ENCODE results near the gene SCN3B.
A peak's percentile ranks its signal among the peaks of the same experiment; 100 is the strongest.

SCN3B gene

GRCh38 chr11:123653827-123654565 lies 428 bp downstream of the SCN3B start:
- DNase-seq, result peak in 1 of 2 experiments; percentile 23

DNA sequence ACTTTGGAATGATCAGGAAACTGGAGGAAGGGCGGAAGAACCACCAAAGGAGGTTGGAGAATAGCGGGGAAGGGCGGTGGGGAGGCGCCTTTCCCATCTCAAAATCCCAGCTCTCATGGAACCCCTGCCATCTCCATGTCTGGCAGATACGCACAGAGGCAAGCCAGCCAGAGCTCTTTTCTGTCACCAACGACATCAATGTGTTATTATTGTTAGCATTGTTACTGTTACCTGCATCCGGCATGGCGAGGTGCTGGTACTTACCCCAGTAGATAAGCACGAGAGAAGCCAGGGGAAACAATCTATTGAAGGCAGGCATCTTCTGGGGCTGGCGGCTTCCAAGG lies 969 bp downstream of the SCN3B start:
- DNase-seq, result no peak

DNA sequence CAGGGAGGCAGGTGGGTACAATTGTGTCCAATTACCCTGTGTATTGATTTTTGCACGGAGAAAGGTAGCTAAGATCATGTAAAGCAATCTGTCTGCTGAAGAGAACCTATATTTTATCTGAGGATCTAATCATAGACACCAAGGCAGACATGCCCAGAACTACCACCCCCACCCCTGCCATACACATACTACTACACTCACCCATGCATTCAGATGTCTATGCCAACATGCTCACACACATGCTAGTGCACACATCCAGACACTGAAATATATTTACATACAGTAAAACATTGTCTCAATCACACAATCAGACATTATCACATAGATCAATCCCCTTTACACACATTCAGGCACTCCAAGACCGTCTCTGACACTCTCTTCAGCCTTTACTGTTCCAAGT lies 1.8 kb downstream of the SCN3B start:
- no peak for DNase-seq

DNA sequence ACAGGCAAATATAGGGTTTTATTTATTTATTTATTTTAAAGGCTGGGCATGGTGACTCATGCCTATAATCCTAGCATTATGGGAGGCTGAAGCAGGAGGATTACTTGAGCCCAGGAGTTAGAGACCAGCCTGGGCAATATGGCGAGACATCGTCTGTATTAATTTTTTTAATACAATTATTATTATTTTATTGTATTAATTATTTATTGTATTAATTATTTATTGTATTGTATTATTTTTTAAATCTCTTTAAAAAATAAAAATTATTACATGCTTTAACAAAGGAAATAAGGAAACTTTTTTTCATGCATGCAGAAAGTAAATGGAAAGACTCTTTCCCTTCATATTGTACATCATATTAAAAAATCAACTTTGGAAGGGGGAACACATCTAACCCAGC lies 3.5 kb downstream of the SCN3B start:
- DNase-seq, result no peak

- no peak for DNase-seq
These were observed 9.0 kb downstream of the SCN3B start for GRCh38 chr11:123645286-123645975.

- DNase-seq, result no peak
These were observed 12.0 kb downstream of the SCN3B start for GRCh38 chr11:123642435-123642834.

- no peak for DNase-seq
These were observed 13.0 kb downstream of the SCN3B start for GRCh38 chr11:123641495-123641840.

GRCh38 chr11:123640677-123641494 lies 13.5 kb downstream of the SCN3B start:
- DNase-seq, result peak; percentile 20 to 34

- DNase-seq, result no peak
These were observed 14.4 kb downstream of the SCN3B start for GRCh38 chr11:123640029-123640428.

DNA sequence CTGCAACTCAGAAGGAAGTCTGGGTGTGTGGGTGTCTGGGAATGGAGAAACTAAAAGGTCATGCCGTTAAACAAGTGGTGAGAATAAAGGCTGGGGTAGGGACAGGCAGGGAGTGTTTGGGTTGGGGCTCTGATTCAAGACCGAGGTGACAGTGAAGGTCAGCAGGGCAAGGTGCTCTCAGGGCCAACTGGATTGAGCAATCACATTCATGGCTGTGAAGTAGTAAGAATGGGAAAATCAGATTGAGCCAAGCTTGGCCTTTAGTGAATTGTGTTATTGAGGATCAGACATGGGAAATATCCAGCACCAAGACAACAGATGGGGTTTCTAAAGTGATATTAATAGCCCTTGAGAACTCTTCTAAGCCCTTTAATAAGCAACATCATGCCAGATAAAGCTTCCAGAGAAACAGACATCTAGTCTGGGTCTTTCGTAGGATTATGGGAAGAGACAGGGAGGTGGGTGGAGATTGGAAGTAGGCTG lies 24.3 kb downstream of the SCN3B start:
- DNase-seq, result no peak

DNA sequence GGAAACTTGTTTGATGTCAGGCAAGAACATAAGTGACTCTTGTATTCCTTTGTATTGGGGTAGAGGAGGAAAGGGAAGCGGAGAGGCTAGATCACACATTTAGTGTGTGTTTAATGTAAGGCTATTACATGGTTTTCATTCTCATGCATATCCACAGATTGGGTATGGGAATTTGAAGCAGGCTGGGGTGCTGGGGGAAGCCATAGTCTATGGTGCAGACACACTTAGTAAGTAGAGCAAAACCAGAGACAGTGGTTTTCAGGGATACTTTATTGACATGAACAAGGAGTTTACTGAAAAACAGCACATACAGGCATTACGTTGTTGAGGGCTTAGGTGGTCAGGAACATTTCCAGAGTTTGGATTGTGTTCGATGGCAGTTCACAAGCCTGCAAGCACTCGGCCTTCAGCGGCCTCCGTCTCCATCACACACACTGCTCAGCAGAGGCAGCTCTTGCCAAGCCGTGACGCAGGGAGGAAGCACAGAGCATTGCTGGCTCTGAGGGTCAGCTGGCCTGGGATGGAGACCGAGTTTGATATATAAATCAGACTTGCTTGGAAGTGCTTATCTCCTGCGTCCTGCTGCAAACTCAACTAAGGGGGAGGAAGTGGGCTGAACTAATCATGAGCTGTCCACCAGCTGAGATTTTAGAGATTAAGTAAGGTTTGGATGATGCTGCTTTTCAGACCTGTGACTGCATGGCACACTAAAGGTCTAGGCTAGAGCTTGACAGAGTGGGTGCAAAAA lies 25.3 kb downstream of the SCN3B start:
- DNase-seq, result no peak

DNA sequence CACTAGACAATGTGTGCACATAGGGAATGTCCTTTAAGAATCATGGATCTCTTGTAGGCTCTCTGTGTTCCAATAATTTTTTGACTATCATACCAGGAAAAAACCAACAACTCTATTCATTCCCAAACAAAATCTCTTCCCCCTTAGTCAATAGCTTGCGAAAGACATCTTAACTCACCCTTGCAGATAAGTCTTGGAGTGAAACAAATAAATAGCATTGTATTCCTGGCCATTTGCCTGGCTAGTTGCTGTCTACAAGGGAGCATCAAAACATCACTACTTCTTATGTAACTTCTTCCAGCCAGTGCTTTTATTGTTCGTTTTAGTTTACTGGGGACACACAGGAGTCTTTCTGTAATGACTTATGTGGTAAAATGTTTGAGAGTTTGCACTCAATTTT lies 29.4 kb downstream of the SCN3B start:
- DNase-seq, result no peak

- no peak for DNase-seq
These were observed 31.8 kb downstream of the SCN3B start for GRCh38 chr11:123622576-123622975.

DNA sequence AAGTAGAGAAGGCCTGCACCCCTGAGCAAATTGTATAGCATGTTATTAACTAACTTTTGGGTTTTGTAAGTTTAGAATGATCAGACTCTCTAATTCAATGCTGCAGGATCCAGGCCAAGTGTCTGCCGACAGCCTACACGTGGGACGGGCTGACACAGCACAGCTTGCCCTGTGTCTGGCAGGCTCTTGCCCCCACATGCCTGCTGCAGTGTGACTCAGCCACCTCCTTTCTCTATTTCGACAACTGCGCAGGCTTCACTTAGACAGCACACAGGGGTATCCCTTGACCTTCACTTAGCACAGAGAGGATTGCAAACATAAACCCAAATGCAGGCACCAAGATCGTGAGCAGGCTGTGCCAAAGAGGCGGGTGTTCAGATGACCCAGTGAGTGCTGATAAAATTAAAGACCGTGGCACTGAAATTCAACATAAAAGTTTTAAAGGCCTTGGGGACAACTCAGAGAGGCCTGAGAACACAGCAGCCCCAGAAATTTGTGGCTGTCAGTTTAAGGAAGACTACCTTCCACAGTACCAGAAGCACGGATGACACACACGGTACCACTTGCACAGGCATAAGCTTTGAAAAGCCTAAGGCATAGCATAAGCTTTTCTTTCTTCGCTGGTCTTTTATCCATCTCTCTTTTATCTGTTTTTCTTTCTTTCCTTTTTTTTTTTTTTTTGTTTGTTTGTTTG lies 37.8 kb downstream of the SCN3B start:
- no peak for DNase-seq

- DNase-seq, result no peak
These were observed 42.7 kb downstream of the SCN3B start for GRCh38 chr11:123611698-123612097.

DNA sequence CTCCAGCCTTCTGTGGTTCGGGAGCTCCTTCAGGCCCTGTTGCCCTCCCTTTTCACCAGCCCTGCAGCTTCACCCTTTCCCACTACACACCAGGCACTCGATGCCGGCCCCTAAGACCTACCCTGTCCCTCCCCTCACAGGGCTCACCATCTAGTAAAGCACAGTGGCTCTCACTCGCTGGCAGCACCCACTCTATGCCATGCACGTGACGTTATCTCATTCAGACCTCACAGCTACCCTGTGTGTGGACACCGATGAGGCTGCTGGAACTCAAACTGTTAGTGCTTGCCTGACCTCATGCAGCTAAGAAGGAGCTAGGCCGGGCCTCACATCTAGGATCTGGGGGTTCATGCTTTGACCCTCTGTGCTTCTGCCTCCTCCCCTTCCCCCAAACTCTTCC lies 45.5 kb downstream of the SCN3B start:
- no peak for DNase-seq

GRCh38 chr11:123608371-123608770 lies 46.1 kb downstream of the SCN3B start:
- DNase-seq, result no peak

- DNase-seq, result no peak
These were observed 46.6 kb downstream of the SCN3B start for GRCh38 chr11:123607781-123608180.

DNA sequence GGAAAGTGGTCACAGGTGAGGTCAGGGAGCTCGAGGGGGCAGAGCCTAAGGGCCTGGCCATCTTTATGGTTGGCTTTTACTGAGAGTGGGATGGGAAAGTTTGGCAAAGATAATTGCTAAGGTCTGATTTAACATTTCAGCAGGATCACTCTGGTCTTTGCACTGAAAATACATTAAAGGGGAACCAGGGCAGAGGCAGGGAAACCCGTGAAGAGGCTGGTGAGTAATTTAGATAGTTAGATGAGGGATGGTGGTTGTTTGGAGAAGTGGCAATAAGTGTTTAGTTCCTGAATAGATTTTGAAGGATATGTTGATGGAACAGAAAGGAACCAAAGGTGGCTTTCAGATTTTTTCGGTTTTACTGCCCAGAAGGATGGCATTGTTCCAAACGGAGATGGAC lies 50.8 kb downstream of the SCN3B start:
- no peak for DNase-seq

DNA sequence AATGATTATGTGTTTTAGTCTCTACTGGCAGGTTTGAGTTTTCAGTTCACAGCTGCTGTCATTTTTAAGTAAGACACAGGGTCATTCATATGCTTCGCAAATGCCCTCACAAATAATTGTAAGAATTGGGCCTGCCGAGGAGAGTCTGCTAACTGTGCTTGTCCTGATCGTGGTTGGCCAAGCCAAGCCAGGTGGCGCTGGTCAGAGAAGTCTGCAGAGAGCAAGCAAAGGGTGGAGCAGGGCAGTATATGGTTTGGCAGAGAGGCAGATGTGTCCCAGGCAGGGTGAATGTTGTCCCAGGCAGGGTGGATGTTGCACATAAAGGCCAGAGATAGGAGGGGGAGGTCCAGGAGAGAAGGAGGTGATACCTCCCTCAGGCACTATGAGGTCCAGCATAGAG lies 52.7 kb downstream of the SCN3B start:
- no peak for DNase-seq

DNA sequence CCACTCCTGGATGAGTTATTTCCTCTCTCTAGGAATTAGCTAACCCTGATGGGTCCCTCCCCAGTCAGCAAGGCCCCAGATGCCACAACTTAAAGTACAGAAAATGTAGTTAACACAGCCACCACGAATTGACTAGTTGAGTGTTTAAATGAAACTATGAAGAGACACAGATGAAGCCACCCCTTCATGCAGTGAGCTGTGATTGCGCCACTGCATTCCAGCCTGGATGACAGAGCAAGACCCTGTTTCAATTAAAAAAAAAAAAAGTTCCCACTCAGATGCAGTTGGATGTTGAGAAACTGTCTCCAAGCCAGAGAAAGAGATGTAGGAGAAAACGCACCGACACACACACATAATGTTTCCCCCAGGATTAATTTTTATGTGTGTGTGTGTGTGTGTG lies 53.3 kb downstream of the SCN3B start:
- no peak for DNase-seq

DNA sequence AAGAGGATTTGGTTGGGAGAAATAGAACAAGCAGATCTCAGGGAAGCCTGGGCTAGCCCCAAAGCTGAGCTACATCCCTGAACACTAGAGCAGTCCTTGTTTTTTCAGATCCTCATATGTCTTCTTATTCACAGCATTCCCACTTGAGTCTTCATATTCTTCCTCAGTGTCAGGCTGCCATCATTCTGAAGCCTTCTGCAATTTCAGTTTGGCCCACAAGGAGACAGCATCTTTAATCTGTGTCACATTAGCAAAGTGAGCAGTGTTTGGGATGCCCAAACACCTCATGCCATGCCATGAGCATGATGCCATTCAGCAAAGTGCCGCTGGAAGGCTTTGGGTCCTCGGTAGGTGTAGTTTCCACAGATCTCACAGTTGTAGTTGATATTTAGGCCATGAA lies 56.6 kb downstream of the SCN3B start:
- DNase-seq, result no peak

DNA sequence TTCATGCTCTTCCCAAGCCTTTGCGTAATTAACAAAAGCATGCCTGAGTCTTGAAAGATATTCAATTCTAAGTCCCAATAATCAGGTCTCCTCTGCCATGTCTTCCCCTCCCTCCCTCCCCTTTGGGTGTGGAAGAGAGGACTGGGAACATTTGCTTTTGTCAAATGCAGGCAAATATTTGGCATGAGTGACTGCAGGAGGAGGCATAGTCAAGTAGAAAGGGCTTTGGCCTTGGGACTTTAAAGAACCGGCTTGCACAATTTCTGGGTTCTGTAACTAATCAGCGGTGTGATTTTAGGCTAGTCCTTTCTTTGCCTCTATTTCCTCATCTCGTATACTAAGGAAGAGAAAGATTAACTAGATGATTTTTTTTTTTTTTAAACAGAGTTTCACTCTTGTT lies 59.5 kb downstream of the SCN3B start:
- DNase-seq, result no peak
